HG03097 (cell line): Measurements from ENCODE around the gene AIP.
"Not testable (repeated sequence)": the region's sequence is repeated elsewhere in the genome, so short reads cannot be mapped to it uniquely, and the experiment has no call there.

Source experiments
- ATAC-seq: cut with Tn5 transposase; IDR thresholded peaks from one replicate; pipeline ENCODE4 v1.9.1; 2021; ENCODE audit not compliant: unreplicated experiment, low FRiP score

The AIP gene

DNA sequence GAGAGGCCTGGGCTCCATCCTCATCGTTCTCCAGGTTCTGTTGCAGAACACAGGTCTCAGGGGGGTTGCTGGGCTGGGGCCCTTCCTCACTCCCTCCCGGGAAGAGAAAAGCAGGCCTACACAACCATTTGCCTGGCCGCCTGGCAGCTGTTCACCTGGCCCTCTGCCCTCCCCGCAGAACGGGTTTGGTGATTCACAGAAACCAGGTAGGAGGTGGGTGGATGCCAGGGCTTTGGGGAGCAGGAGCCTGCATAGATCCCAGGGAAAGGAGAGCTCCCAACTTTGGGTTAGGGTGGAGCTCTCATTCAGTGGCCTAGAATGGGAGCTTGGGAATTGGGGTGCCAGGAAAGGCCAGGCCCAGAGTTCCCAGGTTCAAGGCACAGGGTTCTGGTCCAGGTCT, 14.8 kb upstream of the AIP start:
- ATAC-seq, result no peak

DNA sequence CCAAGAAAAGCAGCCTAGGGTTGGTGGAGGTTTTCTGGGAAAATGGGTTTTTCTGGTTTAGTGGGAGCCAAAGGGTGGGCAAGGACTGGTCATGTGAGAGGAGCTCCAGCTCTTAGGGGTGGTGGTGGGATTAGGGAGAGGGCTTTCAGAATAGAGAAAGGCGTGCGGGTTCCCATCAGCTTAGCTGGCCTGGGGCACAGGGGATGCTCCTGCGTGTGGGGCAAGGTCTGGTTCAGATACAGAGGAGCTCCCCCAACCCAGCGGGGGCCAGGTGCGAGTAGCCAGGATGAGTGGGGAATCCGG, 14.4 kb upstream of the AIP start:
- ATAC-seq, result no peak

DNA sequence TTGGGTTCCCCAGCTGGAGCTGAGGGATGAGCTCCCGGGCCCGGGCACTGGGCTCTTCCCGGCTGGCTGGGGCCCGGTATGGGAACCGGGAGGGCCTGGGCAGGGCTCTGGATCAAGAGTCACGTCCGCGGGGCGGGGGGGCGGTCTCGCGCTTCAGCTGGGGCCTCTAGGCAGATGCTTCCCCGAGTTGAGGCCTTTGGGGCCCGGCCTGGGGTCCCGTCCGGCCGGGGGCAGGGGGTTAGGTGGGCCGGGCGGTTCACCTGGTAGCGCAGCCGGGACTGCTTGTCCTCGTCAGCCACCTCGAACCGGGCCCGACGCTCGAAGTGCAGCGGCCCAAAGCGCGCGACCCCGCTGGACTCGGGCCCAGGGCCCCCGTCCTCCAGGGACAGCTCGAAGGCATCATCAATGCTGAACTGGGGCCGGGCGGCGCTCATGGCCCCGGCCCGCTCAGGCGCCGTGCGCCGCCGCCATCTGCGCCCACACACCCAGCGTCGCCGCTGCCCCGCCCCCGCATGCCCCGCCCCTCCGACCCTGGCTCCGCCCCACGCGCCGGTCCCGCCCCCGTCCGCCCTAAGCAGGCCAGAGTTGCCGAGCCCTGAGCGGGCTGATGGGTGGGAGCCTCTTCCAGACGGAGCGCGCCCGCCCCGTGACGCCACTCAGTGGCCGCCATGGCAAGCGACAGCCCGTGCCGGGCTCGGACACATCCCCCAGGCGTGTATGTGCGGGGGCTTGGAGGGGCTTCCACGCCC, 13.9 kb upstream of the AIP start, which contains the start of gene TMEM134:
Gene TMEM134 (minus strand): TSS at position 493 of the 749 bp plus-strand sequence. CDS start 59 bp downstream, at position 434.
- ATAC-seq, result peak; percentile 58

- no peak for ATAC-seq
Measured at GRCh38 chr11:67469508-67469811, 13.4 kb upstream of the AIP start.

- no peak for ATAC-seq
Measured at GRCh38 chr11:67470337-67471002, 12.4 kb upstream of the AIP start.

DNA sequence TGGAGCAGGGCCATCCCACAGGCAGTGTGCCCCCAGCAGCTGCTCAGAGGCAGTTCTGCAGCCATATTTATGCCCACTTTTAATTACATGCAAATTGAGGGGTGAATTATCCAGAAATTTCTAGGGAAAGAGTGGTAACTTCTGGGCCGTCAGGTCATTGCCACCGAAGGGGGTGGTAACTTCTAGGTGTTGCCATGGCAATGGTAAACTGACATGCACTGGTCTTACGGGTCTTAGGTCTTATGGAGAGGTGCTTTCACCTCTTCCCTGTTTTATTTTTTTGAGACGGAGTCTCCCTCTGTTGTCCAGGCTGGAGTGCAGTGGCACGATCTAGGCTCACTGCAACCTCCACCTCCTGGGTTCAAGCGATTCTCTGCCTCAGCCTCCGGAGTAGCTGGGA, 9.9 kb upstream of the AIP start:
- no peak for ATAC-seq

GRCh38 chr11:67476692-67477091, 6.1 kb upstream of the AIP start:
- ATAC-seq, result not testable (repeated sequence)

DNA sequence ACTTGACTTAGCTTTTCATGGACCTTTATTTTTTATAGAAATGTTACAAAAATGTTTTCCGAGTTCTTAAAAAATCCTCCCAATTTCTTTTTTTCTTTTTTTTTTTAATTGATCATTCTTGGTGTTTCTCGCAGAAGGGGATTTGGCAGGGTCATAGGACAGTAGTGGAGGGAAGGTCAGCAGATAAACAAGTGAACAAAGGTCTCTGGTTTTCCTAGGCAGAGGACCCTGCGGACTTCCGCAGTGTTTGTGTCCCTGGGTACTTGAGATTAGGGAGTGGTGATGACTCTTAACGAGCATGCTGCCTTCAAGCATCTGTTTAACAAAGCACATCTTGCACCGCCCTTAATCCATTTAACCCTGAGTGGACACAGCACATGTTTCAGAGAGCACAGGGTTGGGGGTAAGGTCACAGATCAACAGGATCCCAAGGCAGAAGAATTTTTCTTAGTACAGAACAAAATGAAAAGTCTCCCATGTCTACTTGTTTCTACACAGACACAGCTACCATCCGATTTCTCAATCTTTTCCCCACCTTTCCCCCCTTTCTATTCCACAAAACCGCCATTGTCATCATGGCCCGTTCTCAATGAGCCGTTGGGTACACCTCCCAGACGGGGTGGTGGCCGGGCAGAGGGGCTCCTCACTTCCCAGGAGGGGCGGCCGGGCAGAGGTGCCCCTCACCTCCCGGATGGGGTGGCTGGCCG, 5.3 kb upstream of the AIP start:
- not testable (repeated sequence) for ATAC-seq

- no peak for ATAC-seq
Measured at GRCh38 chr11:67482275-67482826, 475 bp upstream of the AIP start.

DNA sequence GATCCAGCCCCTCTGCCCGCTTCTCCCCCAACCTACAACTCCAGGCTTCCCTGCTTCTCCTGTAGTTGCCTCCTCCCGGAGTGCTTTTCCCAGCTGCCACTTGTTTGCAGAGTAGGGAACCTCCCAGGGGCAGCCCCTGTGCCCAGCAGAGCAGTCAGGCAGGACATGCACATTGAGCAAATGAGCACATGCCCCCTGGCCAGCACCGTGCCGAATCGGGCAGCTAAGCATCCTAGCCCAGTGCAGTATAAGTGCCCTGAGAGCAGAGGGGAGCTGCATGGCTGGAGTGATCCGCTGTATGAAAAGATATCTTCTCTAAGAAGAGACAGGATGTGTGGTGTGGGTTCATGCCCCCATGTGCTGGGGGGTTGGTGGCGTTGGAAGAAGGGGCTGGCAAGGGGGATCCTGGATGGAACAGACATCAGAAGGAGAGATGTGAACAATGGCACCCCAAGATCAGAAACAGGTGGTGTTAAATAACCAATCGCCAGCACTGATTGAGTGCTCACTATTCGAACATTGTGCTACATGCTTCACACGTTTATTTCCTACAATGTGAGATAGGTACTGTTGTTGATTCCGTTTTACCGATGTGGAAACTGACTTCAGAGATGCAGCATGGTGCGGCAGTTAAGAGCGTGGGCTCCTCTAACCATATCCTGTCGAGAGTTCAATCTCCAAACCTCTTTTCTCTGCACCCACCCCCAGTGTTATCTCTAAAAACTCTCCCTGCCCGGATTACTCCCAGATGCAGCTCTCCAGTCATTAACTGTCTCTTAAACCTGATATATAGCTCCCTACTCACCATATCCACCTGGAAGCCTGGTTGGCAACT, 1.2 kb downstream of the AIP start:
- no peak for ATAC-seq

DNA sequence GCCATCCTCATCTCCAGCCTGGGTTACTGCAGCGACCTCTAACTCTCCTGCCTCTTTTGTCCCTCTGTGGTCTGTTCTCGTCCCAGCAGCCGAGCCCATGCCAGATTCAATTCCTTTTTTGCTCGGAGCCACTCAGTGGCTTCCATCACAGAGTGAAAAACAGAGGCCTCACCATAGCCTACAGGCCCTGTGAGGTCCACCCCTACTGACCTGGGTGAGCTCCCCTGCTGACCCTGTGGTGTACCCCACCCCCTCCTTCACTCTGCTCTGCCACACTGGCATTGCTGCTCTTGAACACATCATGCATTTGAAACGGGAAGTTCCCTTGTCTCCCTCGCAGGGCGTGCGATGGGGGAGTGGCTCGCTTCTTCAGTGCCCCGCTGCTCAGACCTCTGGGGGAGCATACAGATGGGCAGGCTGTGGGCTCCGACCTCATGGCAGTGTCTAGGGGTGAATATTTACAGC, 2.1 kb downstream of the AIP start:
- ATAC-seq, result no peak

GRCh38 chr11:67485873-67486361, 3.1 kb downstream of the AIP start:
- ATAC-seq, result not testable (repeated sequence)

GRCh38 chr11:67486481-67487195, 3.8 kb downstream of the AIP start:
- no peak for ATAC-seq

DNA sequence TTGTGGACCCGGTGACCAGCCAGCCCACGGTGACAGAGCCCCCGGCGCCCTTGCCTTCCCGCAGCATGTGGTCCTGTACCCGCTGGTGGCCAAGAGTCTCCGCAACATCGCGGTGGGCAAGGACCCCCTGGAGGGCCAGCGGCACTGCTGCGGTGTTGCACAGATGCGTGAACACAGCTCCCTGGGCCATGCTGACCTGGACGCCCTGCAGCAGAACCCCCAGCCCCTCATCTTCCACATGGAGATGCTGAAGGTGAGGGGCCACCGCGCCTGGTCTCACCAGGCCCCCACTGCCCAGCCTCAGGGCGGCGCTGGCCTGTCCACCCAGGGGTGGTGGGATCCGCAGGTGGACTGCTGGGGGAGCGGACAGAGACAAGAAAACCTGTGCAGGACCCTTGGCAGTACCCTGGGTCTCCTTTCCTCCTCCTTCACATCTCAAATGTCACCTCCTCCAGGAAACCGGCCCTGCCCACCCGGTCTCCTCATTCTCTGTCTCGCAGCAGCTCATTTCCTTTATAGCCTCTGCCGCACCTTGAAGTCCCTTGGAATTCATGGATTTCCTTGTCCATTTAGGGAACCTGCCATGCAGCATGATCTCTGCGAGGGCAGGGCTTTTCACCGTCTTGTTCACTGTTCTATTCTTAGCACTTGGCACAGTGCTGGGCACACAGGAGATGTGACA, 6.5 kb downstream of the AIP start:
- no peak for ATAC-seq

DNA sequence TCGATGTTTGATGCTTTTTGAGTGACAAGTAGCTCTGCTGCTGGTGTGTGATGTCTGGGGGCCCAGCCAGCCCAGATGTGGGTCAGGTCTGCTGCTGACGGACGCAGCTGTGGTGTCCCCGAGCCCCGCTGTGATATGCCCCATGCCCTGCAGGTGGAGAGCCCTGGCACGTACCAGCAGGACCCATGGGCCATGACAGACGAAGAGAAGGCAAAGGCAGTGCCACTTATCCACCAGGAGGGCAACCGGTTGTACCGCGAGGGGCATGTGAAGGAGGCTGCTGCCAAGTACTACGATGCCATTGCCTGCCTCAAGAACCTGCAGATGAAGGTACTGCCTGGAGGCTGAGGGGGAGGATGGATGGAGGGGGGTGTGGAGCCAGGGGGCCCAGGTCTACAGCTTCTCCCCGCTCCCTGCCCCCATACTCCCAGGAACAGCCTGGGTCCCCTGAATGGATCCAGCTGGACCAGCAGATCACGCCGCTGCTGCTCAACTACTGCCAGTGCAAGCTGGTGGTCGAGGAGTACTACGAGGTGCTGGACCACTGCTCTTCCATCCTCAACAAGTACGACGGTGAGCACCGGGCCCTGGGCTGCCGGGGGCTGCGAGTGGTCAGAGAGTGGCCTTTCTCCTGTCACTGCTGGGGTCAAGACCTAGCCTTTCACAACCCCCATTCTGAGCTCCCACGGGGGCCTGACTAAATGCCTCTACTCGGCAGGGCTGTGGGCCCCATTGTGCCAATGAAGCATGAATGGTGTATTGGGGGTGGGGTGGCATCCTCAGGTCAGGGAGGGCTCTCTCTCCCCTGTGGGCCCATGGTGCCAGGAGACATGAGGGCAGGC, 7.3 kb downstream of the AIP start:
- no peak for ATAC-seq

DNA sequence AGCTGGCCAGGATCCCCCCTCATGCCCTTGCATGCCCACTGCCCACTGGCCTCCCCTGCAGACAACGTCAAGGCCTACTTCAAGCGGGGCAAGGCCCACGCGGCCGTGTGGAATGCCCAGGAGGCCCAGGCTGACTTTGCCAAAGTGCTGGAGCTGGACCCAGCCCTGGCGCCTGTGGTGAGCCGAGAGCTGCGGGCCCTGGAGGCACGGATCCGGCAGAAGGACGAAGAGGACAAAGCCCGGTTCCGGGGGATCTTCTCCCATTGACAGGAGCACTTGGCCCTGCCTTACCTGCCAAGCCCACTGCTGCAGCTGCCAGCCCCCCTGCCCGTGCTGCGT, 7.9 kb downstream of the AIP start:
- ATAC-seq, result no peak

- no peak for ATAC-seq
Measured at GRCh38 chr11:67491276-67492068, 8.6 kb downstream of the AIP start.
